DMS79 (cell line): Measurements from ENCODE around the gene SSNA1.
A peak's percentile ranks its signal among the peaks of the same experiment; 100 is the strongest.

Source experiments
- DNase-seq: peaks from one replicate; lab custom pipeline; 2025; lab: John Stamatoyannopoulos, UW

Gene SSNA1

GRCh38 chr9:137221506-137222111 lies 33.1 kb downstream of the SSNA1 start:
- DNase-seq: no peak

DNA sequence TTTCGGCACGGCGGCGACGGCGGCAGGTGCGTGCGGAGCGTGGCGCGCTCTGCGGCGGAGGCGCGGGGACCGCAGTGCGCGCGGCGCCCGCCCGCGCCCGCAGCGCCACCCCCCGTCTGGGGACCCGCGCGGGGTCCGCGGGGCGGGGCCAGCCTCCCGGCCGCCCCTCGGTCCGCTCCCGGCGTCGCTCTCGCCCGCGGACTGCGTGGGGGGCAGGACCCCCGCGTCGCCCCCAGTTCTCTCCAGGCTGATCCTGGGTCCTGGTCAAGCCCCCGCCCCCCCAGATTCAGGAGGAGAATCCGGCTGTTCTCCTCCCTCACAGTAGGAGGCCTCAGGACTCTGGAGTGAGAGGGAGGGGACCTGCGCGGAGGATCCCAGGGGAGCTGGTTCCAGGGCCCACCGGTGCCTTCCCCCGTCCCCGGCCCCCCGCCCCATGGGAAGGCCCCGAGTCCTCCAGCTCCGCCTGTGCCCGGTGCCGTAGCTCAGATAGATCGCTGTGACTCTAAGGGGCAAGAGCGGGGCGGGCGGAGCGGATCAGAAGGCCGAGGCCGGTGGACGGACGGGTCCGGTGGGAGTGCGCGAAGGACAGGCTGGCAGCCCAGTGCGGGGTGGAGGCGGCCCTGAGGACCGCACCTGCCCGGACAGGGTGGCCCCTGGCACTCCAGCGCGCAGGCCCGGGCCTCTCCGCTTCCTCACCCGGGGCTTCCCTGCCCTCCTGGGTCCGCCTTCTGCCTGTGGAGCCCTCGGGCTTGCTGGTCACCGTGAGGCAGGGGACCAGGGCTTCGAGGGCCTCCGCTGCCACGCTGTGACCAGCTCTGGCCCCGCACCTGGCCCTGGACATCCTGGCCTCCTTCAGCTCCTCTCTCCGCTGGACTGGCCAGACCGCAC lies 34.0 kb downstream of the SSNA1 start, which contains the start of gene RNF208:
RNF208 (minus strand) TSS at position 51 of the 888 bp plus-strand sequence. CDS start 1,028 bp downstream, outside the sequence.
- DNase-seq: no peak

GRCh38 chr9:137223078-137223970 lies 34.8 kb downstream of the SSNA1 start:
- DNase-seq: peak; percentile 96

GRCh38 chr9:137224830-137225694 lies 36.6 kb downstream of the SSNA1 start, which contains the start of gene CYSRT1:
Gene CYSRT1 (plus strand): TSS chr9:137225174. CDS start chr9:137225622, 448 bp downstream.
- DNase-seq: no peak

DNA sequence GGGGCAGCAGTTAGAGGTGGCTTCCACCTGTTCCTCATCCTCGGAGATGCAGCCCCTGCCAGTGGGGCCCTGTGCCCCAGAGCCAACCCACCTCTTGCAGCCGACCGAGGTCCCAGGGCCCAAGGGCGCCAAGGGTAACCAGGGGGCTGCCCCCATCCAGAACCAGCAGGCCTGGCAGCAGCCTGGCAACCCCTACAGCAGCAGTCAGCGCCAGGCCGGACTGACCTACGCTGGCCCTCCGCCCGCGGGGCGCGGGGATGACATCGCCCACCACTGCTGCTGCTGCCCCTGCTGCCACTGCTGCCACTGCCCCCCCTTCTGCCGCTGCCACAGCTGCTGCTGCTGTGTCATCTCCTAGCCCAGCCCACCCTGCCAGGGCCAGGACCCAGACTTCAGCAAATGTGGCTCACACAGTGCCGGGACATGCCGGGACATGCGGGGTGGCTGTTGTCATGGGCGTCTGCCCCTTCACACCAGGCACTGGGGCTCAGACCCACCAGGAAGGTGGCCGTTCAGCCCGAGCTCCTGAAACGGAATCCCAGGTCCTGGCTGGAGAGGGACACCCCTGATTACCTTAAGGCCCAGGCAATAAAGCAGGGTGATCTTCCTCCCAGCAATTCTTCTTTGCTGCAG lies 37.3 kb downstream of the SSNA1 start:
- DNase-seq: no peak

DNA sequence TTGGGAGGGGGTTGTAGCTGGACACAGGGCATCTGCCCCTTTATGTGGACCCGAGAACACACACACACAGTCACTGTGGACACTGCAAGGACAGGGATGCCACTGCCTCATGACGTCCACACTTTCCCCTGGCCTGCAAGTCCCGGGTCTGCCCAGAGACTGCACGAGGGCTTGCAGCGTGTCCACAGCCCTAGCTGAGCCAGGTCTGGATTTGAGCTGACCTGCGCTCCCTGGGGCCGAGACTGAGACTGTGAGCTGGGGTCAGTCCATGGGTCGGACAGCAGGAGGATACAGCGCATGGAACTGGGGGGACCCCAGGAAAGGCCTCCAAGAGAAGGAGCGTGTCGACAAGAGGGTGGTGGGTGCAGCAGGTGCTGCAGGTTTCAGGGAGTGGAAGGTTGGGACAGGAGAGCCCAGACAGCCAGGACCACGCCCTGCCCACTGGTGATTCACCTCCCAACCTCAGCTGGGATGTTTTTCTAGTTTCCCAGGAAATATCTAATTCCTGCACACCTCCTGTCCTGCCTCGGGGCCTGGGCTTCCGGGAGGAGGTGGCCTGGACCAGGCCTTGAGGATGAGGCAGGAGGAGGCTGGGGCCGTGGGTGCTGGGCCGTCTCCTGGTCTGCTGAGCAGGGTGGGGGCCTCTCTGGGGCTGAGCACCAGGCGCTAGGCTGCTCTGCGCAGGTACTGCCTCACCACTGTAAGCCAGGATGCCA lies 38.0 kb downstream of the SSNA1 start:
- DNase-seq: no peak

DNA sequence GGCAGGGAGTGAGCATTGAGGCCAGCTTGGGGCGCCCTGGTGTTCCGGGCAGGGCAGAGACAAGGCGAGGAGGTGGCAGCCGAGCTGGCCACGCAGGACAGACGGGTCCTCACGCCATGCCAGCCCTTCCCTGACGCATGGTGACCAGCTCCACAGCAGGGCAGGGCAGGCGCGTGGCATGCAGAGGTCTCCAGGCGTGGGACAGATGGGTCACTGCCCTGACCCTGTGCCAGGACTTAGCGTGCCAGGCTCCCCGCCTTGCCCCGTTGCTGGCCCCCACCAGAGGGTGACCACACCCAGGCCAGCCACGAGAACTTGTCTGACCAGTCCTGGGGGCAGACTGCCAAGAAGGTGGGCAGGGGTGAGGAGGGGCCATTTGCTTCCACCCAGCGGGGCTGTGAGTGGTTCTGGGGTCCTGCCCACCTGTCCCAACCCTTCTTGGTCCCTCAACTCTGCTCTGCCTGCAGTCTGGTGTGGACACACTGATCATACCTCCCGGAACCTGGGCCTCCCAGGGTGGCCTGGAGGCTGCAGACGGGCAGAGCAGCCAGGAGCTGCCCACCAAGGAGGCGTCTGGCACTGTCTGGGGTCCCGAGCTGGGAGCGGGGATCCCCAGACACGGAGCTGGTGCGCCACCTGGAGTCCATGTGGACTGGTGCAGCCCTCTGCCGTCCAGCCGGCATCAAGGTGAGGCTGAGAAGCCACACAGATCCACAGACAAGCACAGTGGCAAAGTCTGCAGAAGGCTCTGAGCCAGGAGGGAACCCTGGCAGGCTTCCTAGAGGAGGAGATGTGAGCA lies 38.8 kb downstream of the SSNA1 start, which contains the start of gene RNF224:
RNF224 (plus strand) TSS at position 449 of the 799 bp plus-strand sequence. CDS start 834 bp downstream, outside the sequence.
- DNase-seq: peak; percentile 42

- no peak for DNase-seq
Observed at GRCh38 chr9:137227853-137228505, 39.5 kb downstream of the SSNA1 start.

GRCh38 chr9:137228506-137228967 lies 40.1 kb downstream of the SSNA1 start:
- no peak for DNase-seq

DNA sequence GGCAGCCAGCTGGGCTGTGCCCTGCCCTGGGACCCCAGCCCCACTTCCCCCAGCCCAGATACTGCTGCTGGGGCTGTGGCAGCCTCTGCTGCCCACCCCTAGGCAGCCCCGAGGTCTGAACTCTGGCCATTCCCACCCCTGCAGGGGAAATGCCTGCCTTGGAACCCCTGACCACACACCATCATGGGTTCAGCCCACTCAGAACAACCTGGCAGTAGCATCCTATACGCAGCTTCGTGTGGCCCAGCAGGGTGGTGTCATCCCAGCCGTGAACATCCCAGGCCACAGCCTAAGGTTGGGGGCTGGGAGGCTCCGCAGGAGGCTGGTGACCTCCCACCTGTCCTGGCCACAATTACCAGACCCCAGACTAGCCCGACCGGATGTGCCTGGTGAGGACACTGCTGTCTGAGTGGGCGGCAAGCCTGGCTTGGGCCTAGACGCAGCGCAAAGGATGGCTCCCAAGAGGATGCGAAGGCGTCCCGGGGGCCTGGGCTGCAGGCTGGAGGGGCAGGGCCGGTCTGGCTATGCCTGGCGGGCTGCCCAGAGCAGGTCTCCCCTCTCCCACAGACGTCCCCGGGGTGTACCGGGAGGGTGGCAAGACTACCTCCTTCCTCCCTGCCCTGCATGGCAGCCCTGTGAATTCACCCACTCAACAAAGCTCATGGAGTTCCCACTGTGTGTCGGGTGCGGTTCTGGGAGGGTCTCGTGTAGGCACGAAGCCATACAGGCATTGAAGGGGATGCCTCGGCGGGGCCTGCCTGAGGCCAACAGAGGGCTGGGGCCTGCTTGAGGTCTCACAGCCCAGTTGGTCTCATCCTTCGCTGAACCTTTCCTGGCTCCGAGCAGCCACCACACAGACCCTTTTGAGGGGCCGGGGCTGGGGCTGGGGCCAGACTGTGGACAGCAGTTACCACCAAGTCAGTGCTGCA lies 40.8 kb downstream of the SSNA1 start:
- no peak for DNase-seq

DNA sequence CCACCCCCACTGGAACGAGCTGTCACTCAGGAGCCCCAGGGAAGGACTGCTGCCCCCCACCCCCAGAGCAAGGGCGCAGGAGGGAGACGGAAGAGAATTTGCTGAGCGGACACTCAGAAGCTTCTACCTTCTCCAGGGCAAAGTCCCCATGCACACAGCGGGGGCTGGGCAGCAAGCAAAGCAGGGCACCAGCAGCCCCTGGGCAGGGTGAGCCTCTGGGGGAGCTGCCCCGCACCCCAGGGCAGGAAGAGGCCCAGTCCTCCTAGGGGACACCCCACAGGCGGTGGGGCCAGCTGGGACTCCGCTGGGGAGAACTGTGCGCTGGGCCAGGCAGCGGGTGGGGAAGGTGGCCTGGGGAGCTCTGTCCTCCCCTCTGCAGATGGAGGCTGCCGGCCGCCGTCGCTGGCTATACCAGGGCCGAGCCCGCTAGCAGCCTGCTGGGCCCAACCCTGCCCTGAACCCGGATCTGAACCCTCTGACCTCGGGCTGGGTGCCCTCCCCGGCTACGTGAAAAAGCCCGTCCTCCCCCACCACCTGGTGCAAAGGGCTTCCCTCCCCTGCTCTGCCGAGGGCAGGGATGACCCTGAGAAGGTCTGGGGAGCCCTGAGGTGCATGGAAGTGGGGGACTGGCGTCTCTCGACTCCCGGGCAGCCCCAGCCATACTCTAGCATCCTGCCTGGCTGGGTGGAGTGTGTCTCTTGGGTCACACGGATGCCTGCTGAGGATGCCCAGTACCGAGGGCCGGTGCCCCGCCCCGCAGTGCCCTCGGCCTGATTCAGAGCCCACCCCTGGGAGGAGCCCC lies 41.6 kb downstream of the SSNA1 start:
- no peak for DNase-seq

DNA sequence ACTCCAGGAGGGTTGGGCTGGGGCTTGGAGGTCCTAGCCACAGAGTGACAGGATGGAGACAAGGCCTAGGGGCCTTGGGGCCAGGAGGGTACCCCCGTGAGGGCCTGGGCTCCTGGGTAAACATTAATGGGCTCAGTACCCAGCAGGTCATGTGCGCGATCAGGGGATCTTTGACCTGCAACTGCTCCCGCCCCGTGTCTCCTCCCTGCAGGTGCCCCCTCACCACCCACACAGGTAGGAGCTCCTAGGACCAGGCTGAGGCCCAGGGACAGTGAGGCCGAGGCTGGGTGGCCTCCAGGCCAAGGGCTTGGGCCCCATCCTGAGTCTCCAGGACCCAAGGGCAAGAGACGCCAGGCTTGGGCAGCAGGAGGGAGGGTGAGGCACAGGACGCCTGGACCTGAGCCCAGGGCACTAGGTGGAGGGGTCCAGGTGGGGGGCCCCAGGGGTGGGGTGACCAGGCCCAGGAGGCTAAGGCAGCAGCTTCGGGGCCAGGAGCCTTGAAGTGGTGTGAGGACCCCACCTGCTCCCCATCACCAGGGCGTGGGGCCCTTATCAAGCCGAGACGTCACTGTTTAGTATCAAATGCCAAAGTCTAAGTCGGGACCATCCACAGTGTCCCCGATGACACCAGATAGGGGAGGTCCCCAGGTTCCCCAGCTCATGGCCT lies 42.4 kb downstream of the SSNA1 start, which contains the start of gene SLC34A3:
SLC34A3 (plus strand) TSS at position 197 of the 667 bp plus-strand sequence. CDS start 802 bp downstream, outside the sequence.
- DNase-seq: no peak

- DNase-seq: no peak
Observed at GRCh38 chr9:137231372-137232039, 43.0 kb downstream of the SSNA1 start.

- no peak for DNase-seq
Observed at GRCh38 chr9:137232101-137232500, 43.6 kb downstream of the SSNA1 start.

GRCh38 chr9:137232510-137232909 lies 44.0 kb downstream of the SSNA1 start:
- no peak for DNase-seq
